CD4-positive, alpha-beta memory T cell (primary cell): Measurements from ENCODE around the gene ATXN1. TPM values are rescaled to one million over a fixed set of nuclear protein-coding genes. Genes with fewer than 3 reads are reported as not detected.

ENCODE experiments used
- CTCF ChIA-PET: fragments of 350-600 bp; sonication (Branson Sonifier 250); formaldehyde crosslinking; loops from one replicate; lab custom pipeline; 2021; ENCODE audit warnings: inconsistent platforms; ENCODE audit not compliant: partially characterized antibody; lab: Charles Lee
- POLR2A ChIA-PET: fragments of 350-600 bp; sonication (Branson Sonifier 250); formaldehyde crosslinking; loops from one replicate; lab custom pipeline; 2021; ENCODE audit not compliant: partially characterized antibody; lab: Charles Lee
- DNase-seq, 5 donors: peaks; one replicate each; pipeline versions ENCODE4 v3.0.0 to v3.0.0-alpha.2; 2020 to 2022; ENCODE audit warnings: mixed read lengths in 1 of 5
- H3K27ac ChIP-seq: one replicate; pipeline ENCODE4 v1.7.0; 2013; ENCODE audit warnings: low read depth, low read length
- H3K27me3 ChIP-seq: 2 replicates; pipeline ENCODE4 v1.7.0; 2013; ENCODE audit warnings: mild to moderate bottlenecking, low read length, moderate library complexity; ENCODE audit not compliant: insufficient read depth
- H3K36me3 ChIP-seq: 2 replicates; pipeline ENCODE4 v1.7.0; 2013; ENCODE audit warnings: mild to moderate bottlenecking, low read length, moderate library complexity; ENCODE audit not compliant: insufficient read depth
- H3K4me1 ChIP-seq: 2 replicates; pipeline ENCODE4 v1.7.0; 2013; ENCODE audit warnings: mild to moderate bottlenecking, low read length, moderate library complexity; ENCODE audit not compliant: insufficient read depth
- H3K4me3 ChIP-seq, 2 donors: one replicate each; pipeline ENCODE4 v1.7.0; 2013; ENCODE audit warnings: low read length in 2 of 2, mild to moderate bottlenecking in 1 of 2
- H3K9me3 ChIP-seq, 2 donors: one replicate each; pipeline ENCODE4 v1.7.0; 2013; ENCODE audit warnings: low read length in 2 of 2, control low read depth in 1 of 2; ENCODE audit not compliant: control insufficient read depth in 1 of 2
- H3K27ac Mint-ChIP-seq, 7 donors: one replicate each; pipeline ENCODE4 v1.8.0; 2020 to 2021; ENCODE audit warnings: mixed read lengths in 7 of 7, mild to moderate bottlenecking in 6 of 7, inconsistent platforms in 3 of 7, moderate library complexity in 3 of 7
- H3K27me3 Mint-ChIP-seq, 2 donors: one replicate each; pipeline ENCODE4 v1.8.0; 2020 to 2021; ENCODE audit warnings: mixed read lengths in 2 of 2
- H3K36me3 Mint-ChIP-seq, 2 donors: one replicate each; pipeline ENCODE4 v1.8.0; 2020 to 2021; ENCODE audit warnings: mixed read lengths in 2 of 2, inconsistent platforms in 1 of 2, mild to moderate bottlenecking in 1 of 2
- H3K4me1 Mint-ChIP-seq, 4 donors: one replicate each; pipeline ENCODE4 v1.8.0; 2020 to 2021; ENCODE audit warnings: mixed read lengths in 4 of 4, mild to moderate bottlenecking in 1 of 4
- H3K4me3 Mint-ChIP-seq, 8 donors: one replicate each; pipeline ENCODE4 v1.8.0; 2020 to 2021; ENCODE audit warnings: mixed read lengths in 8 of 8, mild to moderate bottlenecking in 7 of 8, moderate library complexity in 6 of 8, inconsistent platforms in 3 of 8
- H3K9me3 Mint-ChIP-seq, 8 donors: one replicate each; pipeline ENCODE4 v1.8.0; 2020 to 2021; ENCODE audit warnings: mixed read lengths in 8 of 8, mild to moderate bottlenecking in 5 of 8, inconsistent platforms in 3 of 8, moderate library complexity in 1 of 8
- intact Hi-C: fragments of 100-400 bp; cut with micrococcal nuclease; formaldehyde crosslinking; loops from one replicate; pipeline ENCODE4 v1.15.1; 2023
- polyA plus RNA-seq, 2 donors: library from polyadenylated mRNA; unstranded; fragments of 300-500 nt; fragmentation: Illumina TruSeq; gene quantifications; one replicate each; pipeline ENCODE4 v1.2.3, GENCODE V29; 2021
- total RNA-seq, 2 experiments: library from RNA; stranded (reverse); gene quantifications; one replicate each; pipeline ENCODE4 v1.2.3, GENCODE V29; 2021

Gene ATXN1
- total and polyA plus RNA-seq, 4 experiments from 2014 or later, result 10.5 to 97.4 (median 56.9) TPM

DNA sequence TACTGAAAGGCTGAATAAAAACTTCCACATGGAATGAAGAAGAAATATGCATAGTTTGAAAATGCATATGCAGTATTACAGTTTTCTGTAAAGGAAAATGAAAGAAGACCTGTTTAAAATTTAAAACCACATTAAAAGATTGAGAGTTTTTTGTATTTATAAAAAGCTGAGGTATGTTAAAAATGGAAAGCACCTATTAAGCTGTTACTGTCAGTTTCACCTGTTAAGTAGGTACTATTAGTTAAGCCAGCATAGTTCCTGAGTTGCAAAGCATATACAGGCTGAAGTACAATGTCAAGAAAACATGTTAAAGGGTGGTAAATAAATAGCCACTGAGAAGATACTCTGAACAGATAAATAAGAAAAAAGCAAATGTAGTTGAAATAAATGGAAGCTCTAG lies 69.9 kb downstream of the ATXN1 start:
- Mint-ChIP-seq H3K36me3 (peaks cover 0 to 10% of the 10 kb centered on the region in 2 donors), H3K4me3 (peak overlapping the region; percentile 42 to 77 (median 71)), H3K9me3 (no peaks in the 10 kb centered on the region), H3K27me3 (no peaks in the 10 kb centered on the region), H3K27ac (peak overlapping the region; percentile 81 to 98 (median 90)), H3K4me1 (peaks cover 52 to 96% (median 75%) of the 10 kb centered on the region in 4 donors)
- Histone ChIP-seq H3K36me3 (no peaks in the 10 kb centered on the region), H3K4me3 (no peak overlapping the region), H3K4me1 (peaks cover 88% of the 10 kb centered on the region), H3K27me3 (no peaks in the 10 kb centered on the region), H3K27ac (peak overlapping the region; percentile 41), H3K9me3 (no peaks in the 10 kb centered on the region)
- intact Hi-C loops, result loop anchor here (2.0 kb wide), 2 partner anchors 13 to 23 kb away; no protein-coding TSS in a partner anchor
- peak in 3 of 5 donors; percentile 43 to 61 (median 45) for DNase-seq
- ChIA-PET CTCF (interaction anchor here (1.7 to 5.5 kb wide), 2 partner anchors 7 to 38 kb away, joined by 3 to 29 read pairs; no protein-coding TSS in a partner anchor), POLR2A (interaction anchor here (0.8 to 4.6 kb wide), 9 partner anchors 7 to 71 kb away, joined by 3 to 60 read pairs (median 6); partner anchors contain the start of gene ATXN1)

DNA sequence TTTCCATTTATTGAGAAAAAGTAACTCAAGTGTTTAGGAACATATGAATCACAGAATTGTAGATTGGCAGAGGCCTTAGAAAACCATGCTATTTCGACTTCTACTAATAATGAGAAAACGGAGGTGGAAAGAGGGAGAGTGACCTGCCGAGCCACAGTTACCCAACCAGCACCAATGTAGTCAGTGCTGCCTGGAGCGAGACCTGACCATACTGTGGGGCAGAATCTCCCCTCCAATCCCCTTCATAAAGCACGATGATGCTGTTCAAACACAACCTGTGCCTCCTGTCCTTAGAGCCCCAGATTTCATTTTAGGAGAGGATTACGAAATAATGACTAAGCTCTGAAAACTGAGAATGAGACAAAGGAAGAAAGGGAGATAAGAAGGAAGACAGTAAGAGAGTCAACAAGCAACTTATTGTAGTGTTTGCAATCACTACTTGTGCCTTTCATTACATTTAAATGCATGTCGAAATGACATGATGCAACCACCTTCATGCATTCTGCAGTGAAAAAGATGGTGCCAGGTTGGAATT lies 70.6 kb downstream of the ATXN1 start:
- Mint-ChIP-seq H3K36me3 (peaks cover 0 to 10% of the 10 kb centered on the region in 2 donors), H3K27me3 (no peaks in the 10 kb centered on the region), H3K4me1 (peaks cover 53 to 97% (median 77%) of the 10 kb centered on the region in 4 donors), H3K4me3 (peak overlapping the region; percentile 42 to 77 (median 71)), H3K27ac (peak overlapping the region; percentile 80 to 98 (median 90)), H3K9me3 (no peaks in the 10 kb centered on the region)
- intact Hi-C loops, result loop anchor here (2.0 kb wide), 2 partner anchors 14 to 22 kb away; no protein-coding TSS in a partner anchor
- Histone ChIP-seq H3K27ac (peak overlapping the region; percentile 41), H3K4me3 (peak overlapping the region in 1 of 2 donors; percentile 3), H3K27me3 (no peaks in the 10 kb centered on the region), H3K9me3 (no peaks in the 10 kb centered on the region), H3K36me3 (no peaks in the 10 kb centered on the region), H3K4me1 (peaks cover 89% of the 10 kb centered on the region)
- no peak for DNase-seq
- ChIA-PET CTCF (interaction anchor here (0.6 to 5.5 kb wide), 5 partner anchors 8 to 73 kb away, joined by 3 to 29 read pairs (median 3); no protein-coding TSS in a partner anchor), POLR2A (interaction anchor here (0.8 to 4.6 kb wide), 10 partner anchors 8 to 71 kb away, joined by 3 to 60 read pairs (median 6); partner anchors contain the start of gene ATXN1)

DNA sequence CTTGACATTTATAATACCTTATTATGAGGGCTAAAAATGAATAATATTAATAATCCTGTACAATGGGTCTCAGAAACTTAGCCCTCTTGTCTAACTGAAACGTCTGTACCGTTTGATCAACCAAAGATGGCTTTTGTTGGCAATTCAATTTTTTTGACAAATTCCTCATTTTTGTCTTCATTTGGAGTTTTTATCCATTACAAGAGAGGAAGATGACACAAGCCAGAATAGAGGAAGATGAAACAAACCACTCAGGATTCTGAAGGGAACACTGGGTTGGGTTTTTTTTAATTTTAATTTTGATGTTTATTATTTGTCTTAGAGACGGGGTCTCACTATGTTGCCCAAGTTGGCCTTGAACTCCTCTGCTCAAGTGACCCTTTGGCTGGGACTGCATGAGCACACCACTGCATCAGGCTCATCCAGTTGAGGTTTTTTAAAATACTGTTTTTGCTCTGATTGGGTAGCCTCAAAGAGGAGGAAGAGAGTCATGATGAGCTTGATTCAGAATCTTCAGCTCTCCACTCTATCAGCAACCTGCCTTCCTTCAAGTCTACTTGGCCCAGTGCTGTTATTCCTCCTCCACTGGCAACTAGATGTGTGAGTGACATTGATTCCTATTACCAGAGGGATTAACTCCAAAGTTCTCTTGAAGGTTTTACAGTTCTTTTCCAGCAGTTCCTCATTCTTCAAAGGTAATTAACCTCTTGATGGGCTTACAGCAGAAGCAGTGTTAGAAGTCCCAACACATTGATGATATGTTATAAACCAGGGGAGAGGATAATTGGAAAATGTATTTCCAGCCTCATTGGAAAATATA lies 71.3 kb downstream of the ATXN1 start:
- intact Hi-C loops, result loop anchor here (2.0 to 5.0 kb wide), 3 partner anchors 15 to 38 kb away; no protein-coding TSS in a partner anchor
- no peaks in the 10 kb centered on the region for H3K27me3 ChIP-seq
- no peak for DNase-seq
- no peaks in the 10 kb centered on the region for H3K9me3 ChIP-seq
- peak overlapping the region; percentile 41 for H3K27ac ChIP-seq
- H3K9me3 Mint-ChIP-seq, result no peaks in the 10 kb centered on the region
- ChIA-PET CTCF (interaction anchor here (0.6 to 5.5 kb wide), 6 partner anchors 9 to 73 kb away, joined by 3 to 29 read pairs (median 3); no protein-coding TSS in a partner anchor), POLR2A (interaction anchor here (0.7 to 4.6 kb wide), 8 partner anchors 9 to 71 kb away, joined by 3 to 60 read pairs (median 6); partner anchors contain the start of gene ATXN1)
- H3K27ac Mint-ChIP-seq, result peak overlapping the region; percentile 81 to 98 (median 90)
- peaks cover 0 to 10% of the 10 kb centered on the region in 2 donors for H3K36me3 Mint-ChIP-seq
- peaks cover 89% of the 10 kb centered on the region for H3K4me1 ChIP-seq
- no peak overlapping the region for H3K4me3 ChIP-seq
- H3K4me1 Mint-ChIP-seq, result peaks cover 52 to 97% (median 77%) of the 10 kb centered on the region in 4 donors
- H3K27me3 Mint-ChIP-seq, result no peaks in the 10 kb centered on the region
- no peaks in the 10 kb centered on the region for H3K36me3 ChIP-seq
- H3K4me3 Mint-ChIP-seq, result peak overlapping the region; percentile 42 to 77 (median 71)

DNA sequence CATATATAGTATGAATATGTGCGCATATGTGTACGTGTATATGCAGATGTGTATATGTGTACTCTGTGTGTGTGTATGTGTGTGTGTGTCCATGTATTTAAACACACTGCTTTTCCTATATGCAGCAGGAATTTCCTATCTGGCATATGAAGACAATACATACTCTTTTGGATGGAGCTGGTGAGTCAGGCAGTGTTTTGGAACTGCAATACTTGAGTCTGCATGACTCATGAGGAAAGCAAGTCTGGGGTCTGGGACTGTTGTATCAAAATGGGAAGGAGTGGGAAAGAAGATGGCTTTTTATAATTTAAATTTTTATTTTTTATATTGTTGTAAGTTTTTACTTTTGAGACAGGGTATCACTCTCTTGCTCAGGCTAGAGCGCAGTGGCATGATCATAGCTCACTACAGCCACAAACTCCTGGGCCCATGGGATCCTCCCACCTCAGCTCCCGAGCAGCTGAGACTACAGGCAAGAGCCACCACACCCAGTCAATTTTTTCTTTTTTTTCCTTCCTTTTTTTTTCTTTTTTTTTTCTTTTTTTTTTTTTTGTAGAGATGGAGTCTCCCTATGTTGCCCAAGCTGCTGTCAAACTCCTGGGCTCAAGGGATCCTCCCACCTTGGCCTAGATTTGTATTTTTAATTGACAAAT lies 72.2 kb downstream of the ATXN1 start:
- peaks cover 48 to 94% (median 75%) of the 10 kb centered on the region in 4 donors for H3K4me1 Mint-ChIP-seq
- Histone ChIP-seq H3K9me3 (no peaks in the 10 kb centered on the region), H3K4me1 (peaks cover 86% of the 10 kb centered on the region), H3K4me3 (no peak overlapping the region), H3K36me3 (no peaks in the 10 kb centered on the region), H3K27me3 (no peaks in the 10 kb centered on the region), H3K27ac (peak overlapping the region; percentile 15)
- peak overlapping the region in 6 of 7 donors; percentile 18 to 91 (median 88) for H3K27ac Mint-ChIP-seq
- H3K9me3 Mint-ChIP-seq, result no peaks in the 10 kb centered on the region
- ChIA-PET CTCF (interaction anchor here (0.8 to 5.5 kb wide), 6 partner anchors 10 to 175 kb away, joined by 3 to 29 read pairs (median 4); no protein-coding TSS in a partner anchor), POLR2A (interaction anchor here (0.6 to 4.6 kb wide), 11 partner anchors 9 to 74 kb away, joined by 3 to 60 read pairs (median 4); no protein-coding TSS in a partner anchor)
- no peaks in the 10 kb centered on the region for H3K27me3 Mint-ChIP-seq
- peak overlapping the region in 2 of 8 donors; percentile 55 to 85 for H3K4me3 Mint-ChIP-seq
- peaks cover 0 to 10% of the 10 kb centered on the region in 2 donors for H3K36me3 Mint-ChIP-seq
- intact Hi-C loops, result loop anchor here (5.0 kb wide), 1 partner anchor 37 kb away; no protein-coding TSS in a partner anchor
- no peak for DNase-seq

DNA sequence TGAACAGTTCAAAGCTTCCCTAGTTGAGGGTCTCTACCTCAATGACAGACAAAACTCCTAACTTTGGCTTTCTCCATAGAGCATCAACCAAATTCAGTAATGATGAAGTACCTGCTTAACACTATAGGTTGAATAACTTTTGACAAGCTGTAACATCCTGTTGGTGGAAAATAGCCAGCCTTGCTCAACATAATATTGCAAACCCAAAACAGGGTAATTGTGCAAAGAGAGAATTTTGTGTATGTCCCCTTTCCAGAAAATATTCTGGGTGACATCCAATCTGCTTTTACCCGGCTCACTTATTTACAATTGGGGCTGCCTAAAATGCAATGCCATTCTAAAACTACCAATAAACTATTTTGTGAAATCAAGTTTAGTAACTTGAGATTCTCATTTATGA lies 72.8 kb downstream of the ATXN1 start:
- no peaks in the 10 kb centered on the region for H3K27me3 Mint-ChIP-seq

DNA sequence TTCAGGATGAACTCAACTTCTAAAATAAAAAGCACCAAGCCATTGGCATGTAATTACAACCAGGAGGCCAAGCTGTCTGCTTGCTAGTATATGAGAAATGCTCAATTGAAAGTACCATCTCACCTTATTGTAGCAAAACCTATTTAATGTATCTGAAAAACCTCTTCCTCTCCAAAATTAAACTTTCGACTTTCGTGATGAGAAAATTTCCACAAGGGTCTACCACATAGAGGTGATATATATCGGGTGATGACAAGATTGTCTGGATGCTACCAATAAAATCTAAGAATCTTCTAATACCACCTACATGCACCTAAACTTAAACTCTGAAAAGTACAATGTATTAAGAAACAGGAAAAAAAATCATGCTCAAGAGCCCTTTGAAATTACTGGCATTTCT lies 74.2 kb downstream of the ATXN1 start:
- Histone ChIP-seq H3K4me3 (no peak overlapping the region), H3K27me3 (no peaks in the 10 kb centered on the region), H3K36me3 (no peaks in the 10 kb centered on the region), H3K27ac (peak overlapping the region; percentile 15), H3K9me3 (no peaks in the 10 kb centered on the region), H3K4me1 (peaks cover 82% of the 10 kb centered on the region)
- Mint-ChIP-seq H3K4me1 (peaks cover 50 to 85% (median 71%) of the 10 kb centered on the region in 4 donors), H3K9me3 (no peaks in the 10 kb centered on the region), H3K4me3 (peak overlapping the region; percentile 15 to 85 (median 66)), H3K27ac (peak overlapping the region; percentile 68 to 91 (median 77)), H3K27me3 (no peaks in the 10 kb centered on the region), H3K36me3 (peaks cover 15 to 21% of the 10 kb centered on the region in 2 donors)
- DNase-seq, result no peak
- intact Hi-C loops, result loop anchor here (1.0 to 5.0 kb wide), 2 partner anchors 8 to 35 kb away; no protein-coding TSS in a partner anchor
- POLR2A ChIA-PET, result interaction anchor here (1.7 to 4.6 kb wide), 3 partner anchors 12 to 35 kb away, joined by 8 to 60 read pairs (median 9); no protein-coding TSS in a partner anchor
- CTCF ChIA-PET, result interaction anchor here (3.1 to 5.5 kb wide), 2 partner anchors 12 to 29 kb away, joined by 11 to 29 read pairs; no protein-coding TSS in a partner anchor

More for the DNA sequence above, 72.8 kb downstream of the ATXN1 start:
- DNase-seq, result no peak
- no peaks in the 10 kb centered on the region for H3K9me3 ChIP-seq
- intact Hi-C loops, result loop anchor here (5.0 kb wide), 1 partner anchor 36 kb away; no protein-coding TSS in a partner anchor
- H3K27me3 ChIP-seq, result no peaks in the 10 kb centered on the region
- Mint-ChIP-seq H3K36me3 (peaks cover 4 to 14% of the 10 kb centered on the region in 2 donors), H3K4me1 (peaks cover 53 to 94% (median 77%) of the 10 kb centered on the region in 4 donors), H3K27ac (peak overlapping the region; percentile 74 to 91 (median 85)), H3K4me3 (peak overlapping the region in 4 of 8 donors; percentile 60 to 85 (median 68)), H3K9me3 (no peaks in the 10 kb centered on the region)
- peak overlapping the region; percentile 15 for H3K27ac ChIP-seq
- ChIA-PET CTCF (interaction anchor here (0.8 to 5.5 kb wide), 7 partner anchors 10 to 174 kb away, joined by 3 to 29 read pairs (median 3); no protein-coding TSS in a partner anchor), POLR2A (interaction anchor here (0.6 to 4.6 kb wide), 12 partner anchors 10 to 74 kb away, joined by 3 to 60 read pairs (median 4); no protein-coding TSS in a partner anchor)
- no peaks in the 10 kb centered on the region for H3K36me3 ChIP-seq
- no peak overlapping the region for H3K4me3 ChIP-seq
- peaks cover 90% of the 10 kb centered on the region for H3K4me1 ChIP-seq
